ENCODE measurements around the gene DNAH14. TPM values are rescaled to one million over a fixed set of nuclear protein-coding genes. Genes with fewer than 3 reads are reported as not detected.
"Not testable (repeated sequence)": the region's sequence is repeated elsewhere in the genome, so short reads cannot be mapped to it uniquely, and the experiment has no call there.

Gene DNAH14
- total RNA-seq, 2 experiments from 2014 or later, result not detected

GRCh38 chr1:225368036-225368552 lies 438.6 kb downstream of the DNAH14 start:
- Mint-ChIP-seq H3K4me3 (no peak overlapping the region), H3K4me1 (ENCODE audit: low read depth) (no peaks in the 10 kb centered on the region), H3K27ac (no peak overlapping the region), H3K9me3 (ENCODE audit: insufficient read depth) (no peaks in the 10 kb centered on the region), H3K36me3 (ENCODE audit: low read depth) (no peaks in the 10 kb centered on the region), H3K27me3 (ENCODE audit: low read depth) (no peaks in the 10 kb centered on the region)
- ChIA-PET POLR2A (no interaction called here), CTCF (interaction anchor here (1.2 kb wide), 1 partner anchor 28 kb away, joined by 4 read pairs; no protein-coding TSS in a partner anchor)
- no peak for DNase-seq
- ATAC-seq, result no peak

DNA sequence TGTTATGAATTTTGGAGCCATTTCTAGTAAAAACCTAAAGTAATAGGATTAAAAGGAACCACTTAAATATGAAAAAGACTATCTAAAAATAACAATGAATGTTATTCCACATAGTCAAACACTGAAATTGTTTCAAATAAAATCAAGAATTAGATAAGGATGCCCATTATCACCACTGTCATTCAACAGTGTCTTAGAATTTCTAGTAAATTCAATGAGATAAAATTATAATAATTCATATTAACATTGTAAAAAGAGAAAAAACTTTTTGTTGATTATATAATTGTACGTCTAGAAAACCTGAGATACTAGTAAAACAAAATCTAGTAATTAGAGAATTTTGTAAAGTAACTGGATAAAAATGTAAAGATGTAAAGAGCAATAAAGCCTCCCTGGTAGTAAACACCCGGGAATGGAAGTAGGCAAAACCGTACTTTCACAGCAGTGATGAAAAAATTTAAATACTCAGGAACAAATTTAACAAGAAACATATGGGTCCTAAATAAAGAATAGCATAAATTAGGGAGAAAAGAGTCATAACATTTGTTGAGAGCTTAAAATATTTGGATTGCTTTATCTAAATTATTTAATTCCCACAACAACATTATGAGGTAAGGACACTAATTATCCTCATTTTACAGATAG lies 442.0 kb downstream of the DNAH14 start:
- POLR2A ChIA-PET, result no interaction called here
- no peaks in the 10 kb centered on the region for H3K27me3 Mint-ChIP-seq (ENCODE audit: low read depth)
- no peak for ATAC-seq
- no peak for DNase-seq
- H3K4me3 Mint-ChIP-seq, result no peak overlapping the region
- H3K27ac Mint-ChIP-seq, result no peak overlapping the region
- CTCF ChIA-PET, result no interaction called here
- H3K4me1 Mint-ChIP-seq (ENCODE audit: low read depth), result no peaks in the 10 kb centered on the region
- no peaks in the 10 kb centered on the region for H3K9me3 Mint-ChIP-seq (ENCODE audit: insufficient read depth)
- no peaks in the 10 kb centered on the region for H3K36me3 Mint-ChIP-seq (ENCODE audit: low read depth)

DNA sequence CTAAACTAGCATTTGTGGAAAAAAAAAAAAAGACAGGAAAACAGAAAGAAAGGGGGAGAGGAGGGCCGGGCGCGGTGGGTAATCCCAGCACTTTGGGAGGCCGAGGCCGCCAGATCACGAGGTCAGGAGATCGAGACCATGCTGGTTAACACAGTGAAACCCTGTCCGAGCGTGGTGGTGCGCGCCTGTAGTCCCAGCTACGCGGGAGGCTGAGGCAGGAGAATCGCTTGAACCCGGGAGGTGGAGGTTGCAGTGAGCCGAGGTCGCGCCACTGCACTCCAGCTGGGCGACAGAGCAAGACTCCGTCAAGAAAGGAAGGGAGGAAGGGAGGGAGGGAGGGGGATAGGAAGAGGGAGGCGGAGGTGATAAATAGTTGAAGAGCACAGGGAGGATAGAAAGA lies 443.7 kb downstream of the DNAH14 start:
- no peak for ATAC-seq
- H3K4me1 Mint-ChIP-seq (ENCODE audit: low read depth), result no peaks in the 10 kb centered on the region
- CTCF ChIA-PET, result no interaction called here
- DNase-seq, result no peak
- no peaks in the 10 kb centered on the region for H3K9me3 Mint-ChIP-seq (ENCODE audit: insufficient read depth)
- POLR2A ChIA-PET, result no interaction called here
- H3K36me3 Mint-ChIP-seq (ENCODE audit: low read depth), result no peaks in the 10 kb centered on the region
- H3K4me3 Mint-ChIP-seq, result no peak overlapping the region
- no peak overlapping the region for H3K27ac Mint-ChIP-seq
- H3K27me3 Mint-ChIP-seq (ENCODE audit: low read depth), result no peaks in the 10 kb centered on the region

DNA sequence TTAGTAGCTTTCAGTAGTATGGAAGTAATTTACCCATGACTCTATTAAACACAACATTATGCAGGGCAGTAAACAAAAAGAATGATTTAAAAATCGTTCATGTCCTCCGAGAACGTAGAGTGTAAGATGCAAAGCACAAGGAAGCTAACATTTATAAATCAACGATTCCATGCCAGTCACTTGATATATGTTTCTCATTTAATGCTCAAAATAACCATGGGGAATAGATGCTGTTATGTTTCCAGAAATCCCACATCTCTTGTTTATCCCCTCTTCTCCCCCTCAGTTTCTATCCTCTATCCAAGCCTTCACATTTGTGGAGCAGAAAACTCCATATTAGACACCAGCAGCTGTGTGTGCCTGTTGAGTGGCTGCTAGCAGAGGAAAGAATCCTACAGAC lies 445.5 kb downstream of the DNAH14 start:
- ATAC-seq (no peak), DNase-seq (no peak)
- Mint-ChIP-seq H3K27ac (no peak overlapping the region), H3K4me3 (no peak overlapping the region), H3K9me3 (ENCODE audit: insufficient read depth) (no peaks in the 10 kb centered on the region), H3K27me3 (ENCODE audit: low read depth) (no peaks in the 10 kb centered on the region), H3K36me3 (ENCODE audit: low read depth) (no peaks in the 10 kb centered on the region), H3K4me1 (ENCODE audit: low read depth) (peaks cover 1% of the 10 kb centered on the region)
- ChIA-PET POLR2A (no interaction called here), CTCF (no interaction called here)

DNA sequence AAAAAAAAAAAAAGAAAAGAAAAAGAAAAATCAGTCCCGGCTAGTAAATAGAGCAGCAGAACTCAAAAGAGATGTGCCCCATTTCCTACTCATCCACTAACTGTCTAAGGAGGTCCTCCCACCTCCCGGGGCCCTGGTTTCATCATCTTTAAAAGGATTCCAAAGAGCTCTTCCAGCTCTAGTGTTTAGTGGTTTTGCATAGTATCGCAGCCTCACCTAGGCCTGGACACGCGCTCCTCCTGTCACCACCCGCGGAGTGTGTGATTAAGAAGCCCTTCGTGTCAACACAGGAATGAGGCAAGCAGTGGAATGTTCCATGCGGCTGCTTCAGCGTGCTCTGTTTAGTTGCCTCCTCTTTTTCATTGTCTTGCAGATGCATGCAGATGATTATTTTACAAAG lies 449.4 kb downstream of the DNAH14 start:
- ChIA-PET CTCF (no interaction called here), POLR2A (no interaction called here)
- Mint-ChIP-seq H3K9me3 (ENCODE audit: insufficient read depth) (no peaks in the 10 kb centered on the region), H3K4me3 (no peak overlapping the region), H3K27ac (no peak overlapping the region), H3K36me3 (ENCODE audit: low read depth) (no peaks in the 10 kb centered on the region), H3K4me1 (ENCODE audit: low read depth) (peaks cover 3% of the 10 kb centered on the region), H3K27me3 (ENCODE audit: low read depth) (no peaks in the 10 kb centered on the region)
- ATAC-seq (no peak), DNase-seq (no peak)

DNA sequence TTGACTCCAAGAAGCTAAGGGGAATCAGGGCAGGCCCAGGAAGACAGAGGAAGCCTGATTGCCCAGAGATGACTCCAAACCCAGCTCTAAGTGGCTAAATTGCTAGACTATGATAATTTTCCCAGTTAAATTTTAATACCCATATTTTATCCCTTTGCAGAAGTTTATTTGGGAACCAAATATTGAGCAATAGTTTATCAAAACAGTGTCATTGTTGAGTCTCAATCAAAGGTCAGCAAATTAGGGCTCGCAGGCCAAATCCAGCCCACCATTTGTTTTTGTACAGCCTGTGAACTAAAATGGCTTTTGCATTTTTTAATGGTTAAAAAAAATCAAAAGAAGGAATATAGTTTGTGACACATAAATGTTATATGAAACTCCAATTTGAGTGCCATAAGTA lies 451.2 kb downstream of the DNAH14 start:
- Mint-ChIP-seq H3K27me3 (ENCODE audit: low read depth) (no peaks in the 10 kb centered on the region), H3K27ac (no peak overlapping the region), H3K36me3 (ENCODE audit: low read depth) (peaks cover 2% of the 10 kb centered on the region), H3K9me3 (ENCODE audit: insufficient read depth) (no peaks in the 10 kb centered on the region), H3K4me3 (no peak overlapping the region), H3K4me1 (ENCODE audit: low read depth) (peaks cover 3% of the 10 kb centered on the region)
- ChIA-PET POLR2A (no interaction called here), CTCF (interaction anchor here (1.3 kb wide), 1 partner anchor 634 kb away, joined by 3 read pairs; no protein-coding TSS in a partner anchor)
- DNase-seq (no peak), ATAC-seq (no peak)

DNA sequence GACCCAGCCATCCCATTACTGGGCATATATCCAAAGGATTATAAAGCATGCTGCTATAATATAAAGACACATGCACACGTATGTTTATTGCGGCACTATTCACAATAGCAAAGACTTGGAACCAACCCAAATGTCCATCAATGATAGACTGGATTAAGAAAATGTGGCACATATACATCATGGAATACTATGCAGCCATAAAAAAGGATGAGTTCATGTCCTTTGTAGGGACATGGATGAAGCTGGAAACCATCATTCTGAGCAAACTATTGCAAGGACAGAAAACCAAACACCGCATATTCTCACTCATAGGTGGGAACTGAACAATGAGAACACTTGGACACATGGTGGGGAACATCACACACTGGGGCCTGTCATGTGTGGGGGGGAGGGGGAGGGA lies 457.4 kb downstream of the DNAH14 start:
- DNase-seq; H3K4me1 Mint-ChIP-seq (ENCODE audit: low read depth); H3K27ac Mint-ChIP-seq; H3K36me3 Mint-ChIP-seq (ENCODE audit: low read depth); H3K4me3 Mint-ChIP-seq; POLR2A ChIA-PET; H3K9me3 Mint-ChIP-seq (ENCODE audit: insufficient read depth); H3K27me3 Mint-ChIP-seq (ENCODE audit: low read depth); CTCF ChIA-PET; ATAC-seq: not testable (repeated sequence)

DNA sequence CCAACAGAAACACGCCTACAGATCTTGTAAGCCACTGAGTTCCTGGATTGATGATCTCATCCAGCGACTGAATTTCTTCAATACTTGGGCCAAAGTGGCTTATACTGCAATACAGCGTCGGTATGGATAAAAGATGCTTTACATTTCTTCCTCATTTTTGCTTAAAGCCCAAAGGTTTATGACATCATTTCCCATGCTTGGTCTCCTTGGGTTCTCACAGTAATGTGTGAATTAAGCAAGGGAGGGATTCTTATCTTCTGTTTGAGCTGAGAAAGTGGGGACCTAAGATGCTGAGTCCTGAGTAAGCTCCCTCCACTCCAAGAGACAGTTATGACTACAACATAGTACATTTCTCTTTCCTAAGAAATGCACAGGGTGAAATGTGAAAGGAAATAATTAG lies 458.9 kb downstream of the DNAH14 start:
- ChIA-PET CTCF (no interaction called here), POLR2A (no interaction called here)
- ATAC-seq (no peak), DNase-seq (no peak)
- Mint-ChIP-seq H3K4me1 (ENCODE audit: low read depth) (peaks cover 6% of the 10 kb centered on the region), H3K27ac (no peak overlapping the region), H3K36me3 (ENCODE audit: low read depth) (peaks cover 4% of the 10 kb centered on the region), H3K27me3 (ENCODE audit: low read depth) (no peaks in the 10 kb centered on the region), H3K4me3 (no peak overlapping the region), H3K9me3 (ENCODE audit: insufficient read depth) (no peaks in the 10 kb centered on the region)

- no peaks in the 10 kb centered on the region for H3K27me3 Mint-ChIP-seq (ENCODE audit: low read depth)
- H3K36me3 Mint-ChIP-seq (ENCODE audit: low read depth), result peaks cover 4% of the 10 kb centered on the region
- CTCF ChIA-PET, result no interaction called here
- DNase-seq, result no peak
- ATAC-seq, result no peak
- peak overlapping the region; percentile 31 for H3K27ac Mint-ChIP-seq
- POLR2A ChIA-PET, result interaction anchor here (1.1 kb wide), 1 partner anchor 16 kb away, joined by 3 read pairs; no protein-coding TSS in a partner anchor
- H3K4me1 Mint-ChIP-seq (ENCODE audit: low read depth), result peaks cover 6% of the 10 kb centered on the region
- H3K4me3 Mint-ChIP-seq, result no peak overlapping the region
- H3K9me3 Mint-ChIP-seq (ENCODE audit: insufficient read depth), result no peaks in the 10 kb centered on the region
These were observed 460.4 kb downstream of the DNAH14 start for GRCh38 chr1:225389843-225390242.

DNA sequence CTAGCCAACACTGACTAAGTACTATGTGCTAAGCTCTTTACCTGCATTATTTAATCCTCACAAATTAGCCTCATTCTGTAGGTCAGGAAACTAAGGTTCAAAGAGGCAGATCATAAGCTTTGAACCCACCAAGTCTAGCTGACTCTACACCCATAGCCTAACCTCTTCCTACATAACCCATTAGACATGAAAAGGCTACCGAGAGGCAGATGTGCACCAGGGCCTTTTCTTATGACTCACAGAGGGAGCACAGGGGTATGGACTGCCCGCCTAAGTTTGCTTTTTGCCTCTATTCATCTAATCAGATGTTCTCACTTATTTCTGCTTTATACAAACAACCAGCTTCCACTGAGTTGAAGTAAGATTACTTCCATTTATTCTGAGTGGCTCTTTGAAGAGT lies 466.9 kb downstream of the DNAH14 start:
- H3K36me3 Mint-ChIP-seq (ENCODE audit: low read depth), result peaks cover 58% of the 10 kb centered on the region
- no peaks in the 10 kb centered on the region for H3K27me3 Mint-ChIP-seq (ENCODE audit: low read depth)
- ATAC-seq (peak; percentile 26), DNase-seq (no peak)
- CTCF ChIA-PET, result no interaction called here
- no peak overlapping the region for H3K27ac Mint-ChIP-seq
- no peak overlapping the region for H3K4me3 Mint-ChIP-seq
- POLR2A ChIA-PET, result no interaction called here
- H3K4me1 Mint-ChIP-seq (ENCODE audit: low read depth), result peaks cover 2% of the 10 kb centered on the region
- H3K9me3 Mint-ChIP-seq (ENCODE audit: insufficient read depth), result no peaks in the 10 kb centered on the region

DNA sequence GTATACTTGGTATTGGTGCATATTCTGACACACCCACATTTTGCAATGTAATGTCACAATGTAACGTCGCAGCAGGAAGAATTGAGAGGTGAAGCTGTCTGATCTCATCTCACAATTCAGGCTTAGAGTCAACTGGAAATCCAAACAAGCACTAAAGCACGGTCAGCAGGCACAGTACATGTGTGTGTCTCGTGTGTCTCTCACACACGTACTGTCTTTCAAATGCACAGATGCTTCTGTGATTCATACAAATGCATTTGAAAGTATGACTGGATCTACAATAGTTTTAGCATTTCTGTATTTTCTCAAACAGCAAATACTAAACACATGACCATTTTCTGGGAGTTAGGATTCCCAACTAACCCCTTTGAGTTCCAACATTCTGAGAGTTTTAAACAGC lies 471.5 kb downstream of the DNAH14 start:
- ATAC-seq, result no peak
- POLR2A ChIA-PET, result no interaction called here

GRCh38 chr1:225406976-225407725 lies 477.7 kb downstream of the DNAH14 start:
- POLR2A ChIA-PET, result interaction anchor here (1.7 kb wide), 1 partner anchor 18 kb away, joined by 4 read pairs; no protein-coding TSS in a partner anchor
- no peaks in the 10 kb centered on the region for H3K9me3 Mint-ChIP-seq (ENCODE audit: insufficient read depth)
- H3K4me1 Mint-ChIP-seq (ENCODE audit: low read depth), result no peaks in the 10 kb centered on the region
- peaks cover 72% of the 10 kb centered on the region for H3K36me3 Mint-ChIP-seq (ENCODE audit: low read depth)
- DNase-seq, result no peak
- CTCF ChIA-PET, result no interaction called here
- no peaks in the 10 kb centered on the region for H3K27me3 Mint-ChIP-seq (ENCODE audit: low read depth)
- H3K27ac Mint-ChIP-seq, result peak overlapping the region; percentile 8
- no peak for ATAC-seq
- no peak overlapping the region for H3K4me3 Mint-ChIP-seq

More for the DNA sequence above, 471.5 kb downstream of the DNAH14 start:
- Mint-ChIP-seq H3K4me3 (no peak overlapping the region), H3K27me3 (ENCODE audit: low read depth) (no peaks in the 10 kb centered on the region), H3K27ac (no peak overlapping the region), H3K4me1 (ENCODE audit: low read depth) (peaks cover 2% of the 10 kb centered on the region), H3K9me3 (ENCODE audit: insufficient read depth) (no peaks in the 10 kb centered on the region), H3K36me3 (ENCODE audit: low read depth) (peaks cover 74% of the 10 kb centered on the region)
- CTCF ChIA-PET, result no interaction called here
- DNase-seq, result no peak

Measured in activated CD8-positive, alpha-beta T cell treated with anti-CD3 and anti-CD28 coated beads, Interleukin-2, amount 10 ng/mL, durations not matched to agents 7 days and 5 days (primary cell).